Kidney tubule cell (primary cell): ENCODE results near the gene CEACAM18.

Experiments
- DNase-seq: peaks from one replicate; pipeline ENCODE4 v3.0.0-alpha.2; 2018; ENCODE audit warnings: low spot score

Gene CEACAM18

GRCh38 chr19:51531349-51532315 lies 53.3 kb downstream of the CEACAM18 start, which contains the start of gene SIGLEC6:
TSS of gene SIGLEC6 (minus strand) at chr19:51531670. CDS start at chr19:51531648, 22 bp downstream.
- no peak for DNase-seq

- no peak for DNase-seq
Measured at GRCh38 chr19:51535535-51535934, 57.2 kb downstream of the CEACAM18 start.

GRCh38 chr19:51539821-51540366 lies 61.6 kb downstream of the CEACAM18 start:
- no peak for DNase-seq
